HG03103 (cell line): ENCODE measurements around the gene GBA3.

Source experiments
- ATAC-seq: cut with Tn5 transposase; IDR thresholded peaks from one replicate; pipeline ENCODE4 v1.9.1; 2021; ENCODE audit warnings: low read depth; ENCODE audit not compliant: unreplicated experiment

Gene GBA3

DNA sequence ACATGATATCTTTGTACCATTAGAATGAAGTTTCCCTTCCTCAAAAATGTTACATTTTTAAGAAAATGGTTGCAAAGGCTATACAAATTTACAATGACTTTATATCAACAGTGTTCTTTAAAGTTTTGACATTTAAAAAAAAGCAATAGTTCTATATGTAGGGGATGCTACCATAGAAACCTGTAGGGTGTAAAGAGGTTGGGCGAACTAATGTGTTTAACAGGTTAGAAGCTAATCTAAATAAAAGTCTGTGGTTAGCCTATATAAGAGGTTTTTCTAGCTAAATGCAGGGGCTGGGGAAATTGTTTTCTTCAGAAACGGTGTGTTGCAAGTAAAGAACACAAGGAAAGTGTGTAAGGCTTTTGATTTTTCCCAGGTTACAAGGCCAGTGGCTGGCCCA, 73.3 kb downstream of the GBA3 start:
- no peak for ATAC-seq

DNA sequence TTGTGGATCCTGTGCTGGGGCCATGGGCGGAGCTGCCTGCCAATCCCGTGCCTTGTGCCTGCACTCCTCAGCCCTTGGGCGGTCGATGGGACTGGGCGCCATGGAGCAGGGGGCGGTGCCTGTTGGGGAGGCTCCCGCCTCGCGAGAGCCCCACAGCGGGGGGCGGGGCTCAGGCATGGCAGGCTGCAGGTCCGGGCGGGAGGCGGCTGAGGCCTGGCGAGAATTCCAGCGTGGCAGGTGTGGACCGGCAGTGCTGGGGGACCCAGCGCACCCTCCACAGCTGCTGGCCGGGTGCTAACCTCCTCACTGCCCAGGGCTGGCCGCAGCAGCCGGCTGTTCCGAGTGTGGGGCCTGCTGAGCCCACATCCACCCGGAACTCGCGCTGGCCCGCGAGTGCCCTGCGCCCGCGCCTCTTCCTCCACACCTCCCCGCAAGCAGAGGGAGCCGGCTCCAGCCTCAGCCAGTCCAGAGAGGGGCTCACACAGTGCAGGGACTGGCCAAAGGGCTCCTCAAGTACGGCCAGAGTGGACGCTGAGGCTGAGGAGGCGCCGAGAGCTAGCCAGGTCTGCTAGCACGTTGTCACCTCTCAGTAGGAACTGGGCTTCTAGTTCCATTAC, 85.9 kb downstream of the GBA3 start:
- ATAC-seq = no peak

DNA sequence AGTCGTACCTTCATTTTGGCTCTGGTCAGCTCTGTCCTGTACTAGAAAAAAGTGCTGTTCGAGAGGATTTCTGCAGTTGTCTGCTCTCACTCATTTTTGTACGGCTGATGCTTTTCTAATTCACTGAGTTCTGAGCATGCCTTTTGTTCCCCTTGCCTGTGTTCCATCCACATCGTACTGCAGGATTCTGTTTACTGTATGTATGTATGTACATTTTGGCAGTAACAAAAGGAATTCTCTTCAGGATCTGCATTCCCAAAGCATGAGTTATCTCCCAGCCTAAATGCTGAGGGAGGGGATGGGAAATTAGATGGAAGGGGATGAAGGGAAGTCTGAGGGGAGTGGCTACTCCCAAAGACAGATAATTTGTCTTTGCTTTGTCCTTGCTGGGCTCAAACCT, 87.6 kb downstream of the GBA3 start:
- ATAC-seq = no peak

DNA sequence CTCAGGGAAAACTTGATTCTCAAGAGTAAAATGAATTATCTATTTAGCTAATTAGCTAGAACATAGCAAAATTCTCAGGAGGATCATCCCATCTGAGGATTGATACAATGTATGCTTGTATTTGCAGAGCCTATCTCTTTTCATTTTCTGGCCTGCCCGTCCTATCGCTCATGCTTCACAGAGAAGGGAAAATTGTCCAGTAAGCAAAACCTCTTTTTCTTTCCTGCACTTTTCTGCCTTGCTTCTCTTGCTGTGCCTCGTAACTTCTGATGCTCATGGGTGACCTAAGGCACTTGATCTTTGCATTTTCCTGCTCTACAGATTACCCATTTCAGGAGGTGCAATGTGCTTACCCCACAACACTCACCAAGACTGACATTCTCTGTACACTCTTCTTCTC, 88.1 kb downstream of the GBA3 start:
- no peak for ATAC-seq

DNA sequence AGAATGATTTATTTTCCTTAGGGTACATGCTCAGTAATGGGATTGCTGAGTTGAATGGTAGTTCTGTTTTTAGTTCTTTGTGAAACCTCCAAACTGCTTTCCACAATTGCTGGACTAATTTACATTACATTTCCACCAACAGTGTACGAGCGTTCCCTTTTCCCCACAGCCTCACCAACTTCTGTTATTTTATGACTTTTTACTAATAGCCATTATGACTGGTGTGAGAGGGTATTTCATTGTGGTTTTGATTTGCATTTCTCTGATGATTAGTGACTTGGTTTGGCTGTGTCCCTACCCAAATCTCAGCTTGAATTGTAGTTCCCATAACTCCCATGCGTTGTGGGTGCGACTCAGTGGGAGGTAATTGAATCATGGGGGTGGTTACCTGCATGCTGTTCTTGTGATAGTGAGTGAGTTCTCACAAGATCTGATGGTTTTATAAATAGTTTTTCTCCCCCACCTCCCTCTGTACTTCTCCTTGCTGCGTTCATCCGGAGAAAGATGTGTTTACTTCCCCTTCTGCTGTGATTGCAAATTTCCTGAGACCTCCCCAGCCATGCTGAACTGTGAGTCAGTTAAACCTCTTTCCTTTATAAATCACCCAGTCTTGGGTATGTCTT, 95.1 kb downstream of the GBA3 start:
- no peak for ATAC-seq

DNA sequence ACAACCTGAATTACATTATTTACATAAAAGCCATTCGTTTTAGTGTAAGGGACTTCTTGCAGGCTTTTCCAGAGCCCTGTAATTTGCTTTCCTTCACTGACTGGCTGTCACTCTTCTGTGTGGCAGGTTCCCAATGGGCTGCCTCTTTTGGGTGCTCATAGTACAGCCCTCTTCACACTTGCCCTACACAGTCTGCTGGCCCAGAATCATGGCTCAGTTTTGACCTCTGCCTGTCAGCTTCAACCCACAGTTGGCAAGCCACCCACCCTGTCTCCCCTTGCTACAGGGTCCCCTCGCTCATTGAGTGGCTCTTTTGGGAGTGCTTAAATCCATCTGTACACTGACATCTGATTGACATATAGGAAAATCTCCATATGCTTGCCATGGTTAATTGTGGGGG, 97.9 kb downstream of the GBA3 start:
- ATAC-seq = no peak

DNA sequence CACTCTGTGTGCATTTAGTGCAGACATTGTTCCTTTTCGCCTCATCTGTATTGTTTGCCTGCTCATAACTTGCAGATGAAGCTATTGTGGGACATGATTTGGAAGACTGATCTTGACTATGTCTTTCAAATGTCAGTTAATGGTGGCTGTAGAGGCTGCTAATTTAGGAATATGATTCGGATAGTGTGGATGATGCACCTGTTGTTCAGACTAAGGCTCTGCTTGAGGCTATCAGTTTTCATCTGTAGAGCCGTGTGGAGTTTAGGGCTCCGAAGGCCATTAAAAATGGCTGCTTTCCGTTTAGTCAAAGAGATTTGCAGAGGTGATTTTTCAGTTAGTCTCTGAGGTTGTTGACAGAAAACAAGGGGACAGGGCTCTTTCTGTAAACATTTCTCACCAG, 102.0 kb downstream of the GBA3 start:
- ATAC-seq = no peak

DNA sequence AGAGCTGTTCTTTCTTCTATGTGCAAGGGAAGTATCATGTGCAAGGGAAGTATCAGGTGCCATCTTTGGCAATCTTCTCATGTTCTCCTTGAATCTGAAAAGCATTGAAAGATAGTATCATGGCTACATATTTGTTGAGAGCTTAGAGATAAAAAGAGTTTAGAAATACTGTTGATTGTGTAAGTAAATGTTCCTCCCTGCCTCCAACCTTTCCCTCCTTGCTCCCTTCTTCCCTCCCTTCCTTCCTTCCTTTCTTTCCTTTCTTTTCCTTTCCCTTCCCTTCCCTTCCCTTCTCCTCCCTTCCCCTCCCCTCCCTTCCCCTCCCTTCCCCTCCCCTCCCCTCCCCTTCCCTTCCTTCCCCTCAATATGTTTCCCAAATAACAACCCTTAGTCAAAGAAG, 108.7 kb downstream of the GBA3 start:
- no peak for ATAC-seq

DNA sequence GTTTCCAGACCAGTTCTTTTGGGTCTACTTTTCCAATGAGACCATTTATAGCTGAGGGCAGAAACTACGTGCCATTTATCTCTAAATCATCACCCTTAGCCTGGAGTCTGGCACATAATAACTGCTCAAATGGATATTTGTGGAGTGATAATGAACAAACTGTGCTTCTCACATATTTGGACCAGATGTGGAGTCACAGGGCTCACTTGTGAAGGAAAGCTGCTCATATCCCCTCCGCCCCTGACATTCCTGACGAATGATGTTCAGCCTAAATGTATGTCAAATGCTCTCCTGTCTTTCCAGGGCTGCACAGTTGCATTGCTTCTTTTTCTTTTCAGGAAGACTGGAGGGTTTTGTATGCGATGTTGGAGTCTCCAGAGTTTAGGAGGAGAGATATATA, 110.1 kb downstream of the GBA3 start:
- no peak for ATAC-seq

DNA sequence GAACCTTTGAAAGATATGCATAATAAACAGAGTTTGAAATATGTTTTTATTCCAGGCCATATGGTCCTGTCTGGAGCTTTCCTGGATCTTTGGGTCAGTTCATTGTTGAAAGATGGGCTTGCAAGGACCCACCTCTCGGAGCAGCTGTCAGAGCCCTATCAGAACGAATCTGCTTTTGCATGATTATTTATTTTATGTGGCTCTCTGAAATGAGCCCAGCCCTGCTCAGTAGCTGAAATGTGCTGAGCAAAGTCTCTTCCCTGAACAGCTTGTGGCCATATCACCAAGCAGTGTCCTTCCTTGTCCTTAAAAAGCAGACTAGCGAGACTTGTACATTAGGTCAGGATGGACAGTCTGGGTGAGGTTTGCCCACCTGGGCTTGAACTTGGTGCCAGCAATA, 110.8 kb downstream of the GBA3 start:
- no peak for ATAC-seq

DNA sequence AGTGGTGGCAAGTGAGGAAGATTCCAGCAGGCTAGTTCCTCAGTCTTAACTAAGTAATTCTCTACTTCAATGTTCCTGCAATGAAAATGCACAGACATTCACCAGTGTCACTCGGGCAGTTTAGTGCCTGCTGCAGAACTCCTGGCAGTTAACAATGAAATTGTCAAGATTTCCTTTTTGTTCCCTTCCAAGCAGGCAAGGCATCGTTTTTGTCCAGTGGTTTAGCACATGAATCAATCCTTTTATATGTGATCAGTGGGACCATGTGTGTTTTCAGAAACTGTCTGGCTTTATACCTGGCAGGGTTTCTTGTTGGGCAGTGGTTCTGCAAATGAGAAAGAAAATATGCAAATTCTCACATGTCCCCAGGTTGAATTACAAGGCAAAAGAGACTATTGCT, 122.2 kb downstream of the GBA3 start:
- no peak for ATAC-seq

DNA sequence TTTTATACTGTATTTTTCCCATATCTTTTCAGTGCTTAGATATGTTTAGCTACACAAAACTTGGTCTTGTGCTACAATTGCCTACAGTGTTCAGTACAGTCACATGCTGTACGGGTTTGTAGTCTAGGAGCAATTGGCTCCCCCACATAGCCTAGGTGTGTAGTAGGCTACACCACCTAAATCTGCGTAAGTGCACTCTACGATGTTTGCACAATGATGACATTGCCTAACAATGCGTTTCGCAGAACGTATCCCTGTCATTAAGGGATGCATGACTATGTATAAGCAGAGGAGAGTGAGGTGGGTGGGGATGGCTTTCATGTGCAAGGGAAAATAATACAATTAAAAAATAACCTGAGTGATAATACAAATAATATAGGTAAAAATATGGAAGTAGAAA, 131.4 kb downstream of the GBA3 start:
- ATAC-seq = no peak

DNA sequence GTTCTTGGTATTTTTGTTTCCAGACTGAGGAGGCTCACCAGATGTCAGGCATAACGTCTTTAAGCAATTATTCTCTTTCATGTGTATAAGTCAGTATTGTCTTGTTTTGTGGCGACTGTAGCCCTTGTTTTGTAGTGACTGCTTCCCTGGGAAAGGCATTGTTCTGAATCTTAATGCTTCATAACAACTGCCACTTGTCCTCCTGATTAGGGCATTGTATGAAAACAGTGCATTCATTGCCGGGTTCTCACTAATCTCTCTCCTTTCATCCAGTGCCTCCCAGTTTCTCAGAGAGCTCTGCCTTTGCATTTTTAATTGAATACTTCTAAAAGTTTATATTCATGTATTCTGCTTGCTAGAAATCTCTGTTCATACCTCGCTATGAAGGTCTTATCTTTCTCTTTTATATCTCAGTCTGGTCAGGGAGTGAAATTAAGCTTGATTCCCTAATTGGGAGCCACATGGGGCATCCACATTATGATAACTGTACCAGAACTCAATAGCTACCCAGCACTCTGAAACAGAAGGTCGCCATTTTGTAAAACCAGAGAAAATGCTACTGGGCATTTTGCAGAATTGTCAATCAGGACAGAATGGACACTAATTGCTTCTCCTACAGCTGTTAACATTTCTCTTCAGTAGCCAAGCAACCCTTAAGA, 149.8 kb downstream of the GBA3 start:
- no peak for ATAC-seq

DNA sequence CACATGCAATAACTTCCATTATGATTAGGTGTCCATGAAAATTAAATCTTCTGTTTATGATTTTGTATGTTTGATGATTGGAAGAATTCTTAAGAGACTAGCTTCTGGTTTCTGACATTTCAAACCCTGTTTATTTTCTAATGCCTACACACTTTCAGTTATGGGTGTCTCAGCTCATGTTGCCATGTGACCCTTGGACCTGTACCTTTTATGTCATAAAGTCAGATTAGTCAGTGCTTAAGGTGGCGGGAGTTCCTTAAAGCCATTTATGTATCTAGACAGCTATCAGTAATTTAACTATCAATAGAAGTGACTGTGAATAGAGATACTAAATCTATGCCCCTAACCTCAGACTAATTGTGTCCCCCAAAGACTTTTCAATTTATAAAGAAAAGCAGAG, 155.6 kb downstream of the GBA3 start:
- ATAC-seq = no peak

DNA sequence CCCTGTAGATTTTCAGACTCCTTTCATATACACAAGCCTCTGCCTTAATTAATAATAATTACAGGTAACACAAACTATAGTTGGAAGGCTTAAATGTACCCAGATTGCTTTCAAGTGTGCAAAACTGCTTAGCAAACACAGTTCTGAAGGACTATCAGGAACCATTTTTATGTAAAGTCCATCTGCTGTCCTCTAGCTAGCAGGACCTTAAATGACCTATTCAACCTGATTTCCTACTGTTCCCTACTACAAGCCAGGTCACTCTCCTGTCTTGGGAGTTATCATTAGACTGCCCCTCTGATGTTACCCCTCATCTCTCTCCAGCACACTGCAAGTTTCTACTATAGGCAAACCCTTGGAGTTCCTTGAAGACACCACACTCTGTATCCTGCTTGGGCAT, 157.3 kb downstream of the GBA3 start:
- no peak for ATAC-seq

DNA sequence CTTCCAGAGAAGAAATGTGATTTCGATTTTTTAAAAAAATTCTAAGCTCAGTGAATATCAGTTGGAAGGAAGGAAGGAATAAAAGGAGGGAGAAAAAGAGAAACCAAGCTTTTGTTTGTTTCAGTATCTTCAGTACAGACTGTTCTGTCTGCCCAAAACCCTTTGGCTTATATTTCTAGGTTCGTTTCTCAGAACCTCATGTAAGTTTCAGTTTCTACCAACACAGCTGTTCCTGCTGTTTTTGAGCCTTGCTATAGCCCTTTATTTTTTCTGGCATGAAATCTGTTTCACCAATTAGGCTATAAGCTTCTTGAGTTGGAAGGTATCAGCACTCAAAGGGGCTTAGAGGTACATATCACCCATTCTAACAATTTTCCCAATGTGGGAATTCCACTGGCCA, 157.9 kb downstream of the GBA3 start:
- ATAC-seq = peak; percentile 66

DNA sequence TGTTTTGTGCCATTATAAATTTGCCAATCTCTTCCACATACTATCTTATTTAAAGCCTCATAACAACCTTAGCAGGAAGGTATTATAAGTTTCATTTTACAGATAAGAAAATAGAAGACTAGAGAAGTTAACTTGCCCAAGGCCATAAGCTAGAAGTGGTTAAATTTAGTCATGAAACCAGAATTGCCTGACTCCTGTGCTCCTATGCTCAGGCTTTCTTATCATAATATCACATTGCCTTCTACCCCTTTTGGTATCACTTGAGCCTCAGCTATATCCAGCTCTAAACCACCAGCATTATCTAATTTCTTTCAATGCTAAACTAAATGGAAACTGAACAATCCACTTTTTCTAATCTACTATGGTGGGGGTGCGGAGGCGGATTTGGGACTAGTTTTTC, 164.7 kb downstream of the GBA3 start:
- no peak for ATAC-seq

DNA sequence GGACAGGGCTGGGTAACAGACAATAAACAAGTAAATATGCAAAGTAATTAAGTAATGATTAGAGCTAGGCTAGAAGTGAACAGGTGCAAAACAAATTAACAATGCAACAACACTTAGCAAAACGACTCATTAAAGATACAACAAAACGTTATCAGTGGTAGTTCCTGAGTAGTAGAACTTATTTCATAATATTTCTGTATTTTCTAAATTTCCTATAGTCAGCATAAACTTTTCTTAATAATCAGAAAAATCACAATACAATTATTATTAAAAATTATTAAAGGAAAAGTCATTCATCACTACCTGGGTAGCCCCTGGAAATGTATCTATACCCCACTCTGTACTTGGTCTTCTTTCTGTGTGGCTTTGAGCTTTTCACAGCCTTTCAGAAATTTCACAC, 166.6 kb downstream of the GBA3 start:
- no peak for ATAC-seq
